ENCODE data around the gene CDH13. TPM values are rescaled to one million over a fixed set of nuclear protein-coding genes. Genes with fewer than 3 reads are reported as not detected.
"Not testable (repeated sequence)": the region's sequence is repeated elsewhere in the genome, so short reads cannot be mapped to it uniquely, and the experiment has no call there.

CDH13 gene
- polyA plus RNA-seq, 1 experiment: 113 TPM

DNA sequence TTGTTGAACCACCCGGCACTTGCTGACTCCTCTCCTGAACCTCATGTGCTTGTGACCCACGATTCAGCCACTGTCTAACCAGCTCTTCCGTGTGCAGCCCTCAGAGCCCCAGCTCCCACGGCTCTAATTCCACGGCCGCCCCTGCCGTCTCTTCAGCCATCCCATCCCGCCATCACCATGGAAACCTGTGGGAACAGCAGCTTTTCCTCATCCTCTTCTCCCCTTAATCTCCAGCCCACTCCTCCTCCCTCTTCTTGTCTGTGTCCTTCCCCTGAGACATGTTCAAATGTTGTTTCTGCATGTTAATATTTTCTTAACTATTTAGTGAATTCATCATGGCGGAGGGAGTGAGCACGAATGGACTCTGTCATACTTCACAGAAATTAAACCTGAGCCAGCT, 285.2 kb downstream of the CDH13 start:
- CTCF ChIA-PET: interaction anchor here (0.6 kb wide), 1 partner anchor 316 kb away, joined by 3 read pairs; no protein-coding TSS in a partner anchor
- POLR2A ChIA-PET: no interaction called here
- DNase-seq (ENCODE audit: low read depth): no peak
- TF ChIP-seq, protein P1, sequence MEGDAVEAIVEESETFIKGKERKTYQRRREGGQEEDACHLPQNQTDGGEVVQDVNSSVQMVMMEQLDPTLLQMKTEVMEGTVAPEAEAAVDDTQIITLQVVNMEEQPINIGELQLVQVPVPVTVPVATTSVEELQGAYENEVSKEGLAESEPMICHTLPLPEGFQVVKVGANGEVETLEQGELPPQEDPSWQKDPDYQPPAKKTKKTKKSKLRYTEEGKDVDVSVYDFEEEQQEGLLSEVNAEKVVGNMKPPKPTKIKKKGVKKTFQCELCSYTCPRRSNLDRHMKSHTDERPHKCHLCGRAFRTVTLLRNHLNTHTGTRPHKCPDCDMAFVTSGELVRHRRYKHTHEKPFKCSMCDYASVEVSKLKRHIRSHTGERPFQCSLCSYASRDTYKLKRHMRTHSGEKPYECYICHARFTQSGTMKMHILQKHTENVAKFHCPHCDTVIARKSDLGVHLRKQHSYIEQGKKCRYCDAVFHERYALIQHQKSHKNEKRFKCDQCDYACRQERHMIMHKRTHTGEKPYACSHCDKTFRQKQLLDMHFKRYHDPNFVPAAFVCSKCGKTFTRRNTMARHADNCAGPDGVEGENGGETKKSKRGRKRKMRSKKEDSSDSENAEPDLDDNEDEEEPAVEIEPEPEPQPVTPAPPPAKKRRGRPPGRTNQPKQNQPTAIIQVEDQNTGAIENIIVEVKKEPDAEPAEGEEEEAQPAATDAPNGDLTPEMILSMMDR (IDR thresholded peaks at IDR 0.05; ENCODE audit: insufficient read depth, low read depth, low read length): no peak
- Histone ChIP-seq H3K4me3 (ENCODE audit: low read depth, low read length) (no peak overlapping the region), H3K27me3 (ENCODE audit: control insufficient read depth, insufficient read depth, low read length) (no peaks in the 10 kb centered on the region), H3K36me3 (ENCODE audit: control insufficient read depth, insufficient read depth, low read length) (no peaks in the 10 kb centered on the region)

DNA sequence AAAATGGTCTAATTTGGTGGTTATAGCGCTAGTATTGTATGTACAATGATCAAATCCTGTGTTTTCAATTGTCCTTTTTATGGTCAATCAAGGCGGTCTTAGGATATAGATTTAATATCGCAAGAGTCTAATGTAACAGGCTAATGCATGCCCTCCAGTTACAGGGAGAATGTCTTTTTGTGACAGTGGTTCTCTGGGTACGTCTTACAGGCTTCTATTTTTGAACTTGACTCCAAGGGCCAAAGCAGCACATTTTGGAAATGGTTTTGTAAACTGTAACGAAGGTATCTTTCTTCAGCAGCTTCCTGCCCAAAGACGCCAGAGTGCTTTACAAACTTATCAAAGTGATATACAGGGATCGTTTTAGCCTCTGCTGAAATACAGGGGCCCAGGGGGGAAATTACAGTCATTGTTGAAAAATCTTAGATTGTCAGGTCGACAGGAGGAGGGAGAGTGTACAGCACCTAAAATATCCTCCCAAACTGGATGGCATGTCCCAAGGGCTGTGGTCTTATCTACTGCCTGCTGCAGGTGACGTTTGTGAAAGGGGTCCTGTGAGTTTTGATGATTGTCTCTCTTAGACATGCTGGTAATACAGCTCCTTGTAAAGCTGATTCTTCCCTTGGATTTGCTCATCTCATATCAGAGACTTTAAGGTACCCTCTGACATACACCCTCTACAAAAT, 288.5 kb downstream of the CDH13 start:
- Histone ChIP-seq H3K27me3 (ENCODE audit: control insufficient read depth, insufficient read depth, low read length) (no peaks in the 10 kb centered on the region), H3K4me3 (ENCODE audit: low read depth, low read length) (no peak overlapping the region), H3K36me3 (ENCODE audit: control insufficient read depth, insufficient read depth, low read length) (no peaks in the 10 kb centered on the region)
- CTCF ChIA-PET: no interaction called here
- POLR2A ChIA-PET: no interaction called here
- DNase-seq (ENCODE audit: low read depth): no peak
- TF ChIP-seq, protein P1 (IDR thresholded peaks at IDR 0.05; ENCODE audit: insufficient read depth, low read depth, low read length): no peak

DNA sequence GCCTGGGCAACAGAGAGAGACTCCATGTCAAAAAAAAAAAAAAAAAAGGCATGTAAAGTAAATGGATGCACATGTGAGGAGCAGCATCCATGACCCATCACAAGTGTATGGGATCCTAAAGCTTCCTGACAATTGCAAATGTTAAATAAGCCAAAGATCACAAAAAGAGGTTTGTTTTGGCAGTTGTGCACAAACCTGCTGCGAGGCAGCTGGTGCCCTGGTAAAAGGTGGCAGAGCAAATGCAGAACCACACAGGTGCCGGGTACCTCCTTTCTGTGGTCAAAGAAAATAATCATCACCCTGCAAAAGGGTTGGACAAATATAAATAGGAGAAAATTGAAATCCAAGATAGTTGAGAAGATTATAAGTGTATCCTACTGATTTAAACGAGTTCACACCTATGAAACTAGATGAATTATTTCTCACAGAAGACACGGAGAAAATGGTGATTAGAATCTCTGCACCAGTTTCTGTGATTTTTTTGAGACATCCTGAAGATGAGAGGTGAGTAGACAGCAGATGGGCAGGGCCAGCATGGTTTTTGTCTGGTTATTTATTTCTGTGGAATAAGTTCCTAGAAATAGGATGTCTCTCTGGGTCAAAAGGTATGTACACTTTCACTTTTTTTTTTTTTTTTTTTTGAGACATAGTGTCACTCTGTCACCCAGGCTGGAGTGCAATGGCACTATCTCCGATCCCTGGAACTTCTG, 291.3 kb downstream of the CDH13 start:
- no peak for DNase-seq (ENCODE audit: low read depth)
- Histone ChIP-seq H3K4me3 (ENCODE audit: low read depth, low read length) (no peak overlapping the region), H3K36me3 (ENCODE audit: control insufficient read depth, insufficient read depth, low read length) (no peaks in the 10 kb centered on the region), H3K27me3 (ENCODE audit: control insufficient read depth, insufficient read depth, low read length) (no peaks in the 10 kb centered on the region)
- TF ChIP-seq, protein P1 (IDR thresholded peaks at IDR 0.05; ENCODE audit: insufficient read depth, low read depth, low read length): no peak
- POLR2A ChIA-PET: no interaction called here
- CTCF ChIA-PET: no interaction called here

DNA sequence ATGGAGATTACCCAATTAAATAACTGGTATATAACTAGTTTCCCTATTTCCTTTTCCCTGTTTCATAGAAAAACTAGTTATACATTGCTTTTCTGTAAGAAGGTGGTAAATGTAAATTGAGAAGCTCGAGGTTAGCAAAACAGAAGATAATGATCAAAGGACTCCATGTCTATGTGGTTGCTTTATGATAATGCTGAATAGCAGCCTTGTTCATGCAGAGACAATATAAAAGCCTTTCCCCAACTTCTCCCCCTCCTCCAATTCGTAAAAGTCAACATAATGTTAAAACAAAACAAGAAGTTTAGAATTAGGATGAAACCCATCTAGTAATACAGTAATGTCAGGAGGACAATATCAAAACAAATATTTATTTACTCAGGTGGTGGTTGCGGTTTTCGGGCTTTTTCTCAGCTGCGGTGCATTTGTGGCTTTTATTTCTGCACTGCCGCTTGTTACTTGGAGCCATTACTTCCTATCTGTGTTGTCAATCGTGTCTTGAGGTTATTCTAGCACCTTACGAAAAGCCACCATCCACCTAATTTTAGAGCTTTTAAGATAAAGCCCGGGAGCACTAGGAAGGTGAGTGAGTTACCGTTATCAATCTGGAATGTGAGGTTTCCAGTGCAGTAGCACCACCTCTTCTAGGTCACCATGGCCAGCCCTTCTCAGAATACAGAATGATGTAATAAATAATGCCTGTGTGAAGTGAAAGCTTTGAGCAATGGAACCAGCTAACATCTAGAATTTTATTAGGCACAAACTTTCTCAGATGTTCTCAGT, 297.5 kb downstream of the CDH13 start:
- ChIA-PET POLR2A (no interaction called here), CTCF (no interaction called here)
- Histone ChIP-seq H3K36me3 (ENCODE audit: control insufficient read depth, insufficient read depth, low read length) (no peaks in the 10 kb centered on the region), H3K4me3 (ENCODE audit: low read depth, low read length) (no peak overlapping the region), H3K27me3 (ENCODE audit: control insufficient read depth, insufficient read depth, low read length) (no peaks in the 10 kb centered on the region)
- TF ChIP-seq, protein P1 (IDR thresholded peaks at IDR 0.05; ENCODE audit: insufficient read depth, low read depth, low read length): no peak
- no peak for DNase-seq (ENCODE audit: low read depth)

DNA sequence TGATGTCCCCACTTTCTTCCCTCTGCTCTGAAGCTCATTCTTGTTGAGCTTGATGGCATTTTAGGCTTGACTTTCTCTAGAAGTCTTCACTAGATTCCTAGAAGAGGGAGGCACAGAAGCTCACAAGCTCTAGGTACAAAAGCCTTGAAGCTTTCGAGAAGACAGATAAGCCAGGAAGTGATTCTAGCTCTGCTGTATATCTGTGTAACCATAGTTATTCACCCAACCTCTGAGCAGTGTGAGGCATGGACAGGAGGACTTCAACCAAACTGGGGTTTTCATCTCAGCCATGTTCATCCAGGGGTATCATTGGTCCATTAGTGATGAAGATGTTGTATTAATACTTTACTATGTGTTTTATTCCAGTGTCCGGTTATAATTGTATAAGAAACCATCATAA, 299.7 kb downstream of the CDH13 start:
- no peak for DNase-seq (ENCODE audit: low read depth)
- CTCF ChIA-PET: no interaction called here
- Histone ChIP-seq H3K27me3 (ENCODE audit: control insufficient read depth, insufficient read depth, low read length) (no peaks in the 10 kb centered on the region), H3K36me3 (ENCODE audit: control insufficient read depth, insufficient read depth, low read length) (no peaks in the 10 kb centered on the region), H3K4me3 (ENCODE audit: low read depth, low read length) (no peak overlapping the region)
- POLR2A ChIA-PET: no interaction called here
- TF ChIP-seq, protein P1 (IDR thresholded peaks at IDR 0.05; ENCODE audit: insufficient read depth, low read depth, low read length): no peak

DNA sequence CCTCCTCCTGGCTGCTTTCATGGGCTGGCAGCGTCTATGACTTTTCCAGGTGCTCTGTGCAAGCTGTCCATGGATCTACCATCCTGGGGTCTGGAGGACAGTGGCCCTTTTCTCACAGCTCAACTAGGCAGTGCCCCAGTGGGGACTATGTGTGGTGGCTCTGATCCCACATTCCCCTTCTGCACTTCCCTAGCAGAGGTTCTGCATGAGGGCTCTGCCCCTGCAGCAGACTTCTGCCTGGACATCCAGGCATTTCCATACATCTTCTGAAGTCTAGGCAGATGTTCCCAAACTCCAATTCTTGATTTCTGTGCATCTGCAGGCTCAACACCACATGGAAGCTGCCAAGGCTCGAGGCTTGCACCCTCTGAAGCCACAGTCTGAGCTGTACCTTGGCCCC, 307.2 kb downstream of the CDH13 start:
- H3K36me3 ChIP-seq (ENCODE audit: control insufficient read depth, insufficient read depth, low read length); POLR2A ChIA-PET; H3K4me3 ChIP-seq (ENCODE audit: low read depth, low read length); DNase-seq (ENCODE audit: low read depth); H3K27me3 ChIP-seq (ENCODE audit: control insufficient read depth, insufficient read depth, low read length): not testable (repeated sequence)
- CTCF ChIA-PET: interaction anchor here (0.6 kb wide), 1 partner anchor 406 kb away, joined by 3 read pairs; no protein-coding TSS in a partner anchor
